GM18505 (cell line): ENCODE results near the gene THYN1.

Experiments used
- ATAC-seq: cut with Tn5 transposase; IDR thresholded peaks from one replicate; pipeline ENCODE4 v1.9.1; 2021; ENCODE audit not compliant: unreplicated experiment
- POLR2A ChIP-seq: IDR thresholded peaks from 4 replicates; pipeline ENCODE4 v1.6.1; 2011; ENCODE audit warnings: borderline replicate concordance; ENCODE audit not compliant: insufficient read depth, insufficient read length; ENCODE audit errors: extremely low read depth

The THYN1 gene

GRCh38 chr11:134248910-134249480 is 4.2 kb downstream of the THYN1 start:
- no peak for ATAC-seq
- TF ChIP-seq POLR2A, result no peak

- no peak for TF ChIP-seq POLR2A
Observed at GRCh38 chr11:134246678-134247077, 6.5 kb downstream of the THYN1 start.

GRCh38 chr11:134246100-134246499 is 7.1 kb downstream of the THYN1 start:
- ATAC-seq, result no peak
- no peak for TF ChIP-seq POLR2A

More at GRCh38 chr11:134246678-134247077, 6.5 kb downstream of the THYN1 start:
- no peak for ATAC-seq

DNA sequence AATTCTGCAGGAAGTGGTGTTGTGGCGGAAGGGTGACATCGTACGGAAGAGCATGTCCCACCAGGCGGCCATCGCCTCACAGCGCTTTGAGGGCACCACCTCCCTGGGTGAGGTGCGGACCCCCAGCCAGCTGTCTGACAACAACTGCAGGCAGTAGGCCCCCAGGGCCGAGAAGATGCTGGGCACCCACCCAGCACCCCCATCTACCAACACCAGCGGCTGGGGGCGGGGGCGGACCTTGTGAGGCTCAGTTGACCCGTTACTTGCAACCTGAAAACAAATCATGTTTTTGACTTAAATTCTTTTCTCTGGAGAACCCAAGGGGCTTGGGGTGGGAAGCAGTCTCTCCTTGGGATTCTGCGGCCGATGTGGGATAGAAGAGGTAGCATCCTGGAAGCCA is 7.7 kb downstream of the THYN1 start:
- ATAC-seq, result no peak
- no peak for TF ChIP-seq POLR2A

DNA sequence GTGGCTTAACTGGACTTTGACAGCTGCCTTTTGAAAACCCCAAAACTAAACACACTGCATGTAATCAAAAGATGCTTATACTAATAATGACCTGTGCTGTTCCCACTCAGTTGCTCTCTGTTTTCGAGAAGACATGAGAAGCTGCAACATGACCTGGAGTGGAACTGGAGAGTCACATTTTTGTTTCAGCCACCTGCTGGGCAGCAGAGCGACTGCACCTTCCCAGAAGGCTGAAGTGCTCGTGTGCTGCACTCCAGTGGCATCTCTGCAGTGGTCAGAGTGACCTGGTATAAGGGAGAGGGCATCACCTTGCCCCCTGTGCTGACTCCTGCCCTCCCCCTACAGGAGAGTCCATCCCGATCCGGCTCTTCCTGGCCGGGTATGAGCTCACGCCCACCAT is 8.6 kb downstream of the THYN1 start:
- no peak for TF ChIP-seq POLR2A
- peak; percentile 85 for ATAC-seq

DNA sequence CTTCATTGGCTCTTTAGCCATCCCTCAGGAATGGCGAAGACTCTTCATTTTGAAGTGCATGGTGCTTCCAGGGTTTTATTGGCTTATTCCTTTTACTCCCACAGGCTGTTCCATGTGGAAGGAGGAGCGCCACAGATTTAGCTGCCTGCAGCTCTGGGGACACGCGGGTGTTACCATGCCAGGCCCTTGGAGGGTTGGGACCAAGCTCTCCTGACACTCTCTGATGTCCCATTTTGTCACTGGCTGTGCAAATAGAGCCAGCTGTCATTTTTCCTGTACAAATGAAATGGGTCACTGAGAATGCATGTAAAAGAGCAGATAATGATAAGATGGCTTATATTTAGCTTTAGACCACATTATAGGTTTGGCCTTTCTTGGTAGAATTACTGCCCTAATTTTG is 9.2 kb downstream of the THYN1 start:
- TF ChIP-seq POLR2A, result no peak
- ATAC-seq, result no peak

DNA sequence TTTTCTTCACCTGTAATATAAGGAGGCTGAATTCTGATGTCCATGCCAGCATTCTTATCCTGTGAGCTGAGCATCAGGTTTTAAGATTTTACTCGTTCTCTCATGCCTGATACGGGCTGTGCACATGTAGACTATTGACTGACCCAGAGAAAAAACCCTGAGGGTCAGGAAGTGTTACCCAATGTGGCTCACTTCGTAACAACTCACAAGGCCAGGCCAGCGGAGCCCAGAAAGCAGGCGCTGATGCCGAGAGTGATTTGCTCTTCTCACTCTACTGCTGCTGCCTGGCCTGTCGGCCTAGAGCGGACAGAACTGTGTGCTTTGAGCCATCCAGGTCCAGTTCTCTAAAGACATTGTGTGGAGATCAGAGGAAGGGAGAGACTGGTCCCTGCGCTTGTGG is 10.8 kb downstream of the THYN1 start:
- TF ChIP-seq POLR2A, result no peak
- no peak for ATAC-seq

GRCh38 chr11:134240592-134240991 is 12.6 kb downstream of the THYN1 start:
- no peak for TF ChIP-seq POLR2A
- no peak for ATAC-seq

- no peak for TF ChIP-seq POLR2A
- ATAC-seq, result no peak
Observed at GRCh38 chr11:134238956-134239355, 14.2 kb downstream of the THYN1 start.

DNA sequence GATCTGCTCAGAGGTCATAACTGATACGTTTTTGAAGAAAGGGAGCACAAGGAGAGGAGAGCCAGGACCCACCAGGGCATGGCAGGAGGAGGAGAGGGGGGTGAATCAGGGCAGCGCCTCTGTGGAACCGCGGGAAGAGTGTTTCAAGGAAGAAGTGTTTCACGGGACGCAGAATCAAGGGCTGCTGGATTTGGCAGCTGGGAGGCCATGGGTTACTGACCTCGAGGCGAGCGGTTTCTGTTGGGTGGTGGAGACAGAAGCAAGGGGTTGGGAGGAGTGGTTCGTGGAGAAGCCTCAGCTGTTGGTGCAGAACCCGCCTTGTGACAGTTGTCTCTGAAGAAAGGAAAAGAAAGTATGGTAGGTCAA is 15.6 kb downstream of the THYN1 start:
- no peak for ATAC-seq
- no peak for TF ChIP-seq POLR2A

DNA sequence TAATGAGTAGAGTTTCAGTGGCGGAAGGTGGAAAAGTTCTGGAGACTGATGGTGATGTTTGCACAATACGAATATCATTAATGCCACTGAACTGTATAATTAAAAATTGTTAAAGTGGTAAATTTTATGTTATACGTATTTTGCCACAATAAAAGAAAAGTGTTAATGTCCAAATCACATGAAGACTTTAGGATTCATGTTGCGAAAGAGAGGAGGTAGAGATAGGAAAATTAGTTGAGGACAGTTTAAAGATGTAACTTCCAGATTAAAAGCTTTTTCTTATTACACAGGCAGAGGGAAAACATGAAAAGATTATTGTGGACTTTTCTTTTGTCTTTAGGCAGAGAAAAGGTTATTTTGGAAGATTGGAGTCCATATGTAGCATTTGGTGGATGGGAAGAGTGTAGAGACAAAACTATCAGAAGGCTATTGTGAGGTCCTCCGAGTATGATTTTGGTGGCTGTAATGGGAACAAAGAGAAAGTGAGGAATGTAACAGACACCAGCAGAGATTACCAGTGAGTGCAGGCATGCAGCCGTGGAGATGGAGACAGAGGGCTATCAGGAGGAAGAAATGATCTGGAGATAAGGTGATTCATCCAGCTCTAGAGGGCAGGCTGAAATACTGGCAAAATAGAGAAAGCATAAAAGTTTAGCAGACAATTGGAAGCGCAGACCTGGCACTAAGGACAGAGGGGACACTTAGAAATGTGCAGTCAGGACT is 16.2 kb downstream of the THYN1 start:
- no peak for ATAC-seq
- TF ChIP-seq POLR2A, result no peak

DNA sequence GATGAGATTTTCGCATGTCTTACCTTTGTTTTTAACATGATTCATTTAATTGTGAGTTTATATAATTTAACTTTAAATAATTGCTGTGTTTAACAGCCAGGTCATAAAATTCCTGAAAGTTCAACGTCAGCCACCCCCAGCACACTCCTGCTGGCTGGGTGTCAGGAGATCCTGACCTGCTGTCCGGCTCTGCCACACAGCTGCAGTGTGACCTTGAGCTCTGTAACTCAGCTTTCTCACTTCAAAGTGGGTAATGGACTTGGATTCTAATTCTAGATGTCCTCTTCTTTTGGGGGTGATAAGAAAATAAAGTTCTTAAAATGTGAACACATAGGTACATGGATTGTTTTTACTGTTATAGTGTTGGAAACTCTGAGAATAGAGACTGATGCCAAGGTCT is 17.8 kb downstream of the THYN1 start:
- ATAC-seq, result no peak
- TF ChIP-seq POLR2A, result no peak

DNA sequence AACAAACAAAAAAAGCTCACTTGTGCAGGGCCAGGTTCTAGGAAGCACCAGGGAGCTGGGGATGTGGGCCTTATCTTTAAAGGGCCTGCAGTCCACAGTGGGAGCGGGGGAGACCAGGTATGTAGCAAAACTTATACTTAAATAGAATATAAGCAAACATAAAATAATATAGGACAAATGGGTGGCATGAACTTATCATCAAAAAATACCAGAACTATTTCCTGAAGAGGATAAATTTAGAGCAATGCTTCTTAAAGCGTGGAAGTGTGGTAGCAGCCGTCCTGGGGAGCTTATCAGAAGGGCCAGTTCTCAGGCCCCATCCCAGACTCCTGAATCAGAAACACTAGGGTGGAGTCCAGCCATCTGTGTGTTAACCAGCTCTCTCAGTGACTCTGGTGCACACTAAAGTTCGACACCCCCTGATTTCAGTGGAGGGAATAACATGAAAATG is 19.4 kb downstream of the THYN1 start:
- no peak for TF ChIP-seq POLR2A
- ATAC-seq, result no peak

- no peak for TF ChIP-seq POLR2A
- no peak for ATAC-seq
Observed at GRCh38 chr11:134231958-134232659, 21.0 kb downstream of the THYN1 start.
